HepG2 (cell line): ENCODE results near the gene REEP2. TPM values are rescaled to one million over a fixed set of nuclear protein-coding genes. Genes with fewer than 3 reads are reported as not detected.

Experiments
- ATF2 ChIP-seq: sonication (generic); formaldehyde crosslinking; IDR thresholded peaks from 2 replicates; pipeline ENCODE4 v1.4.0; 2020; ENCODE audit warnings: missing genetic modification reagents
- ATF6 ChIP-seq: sonication (generic); formaldehyde crosslinking; conservative IDR thresholded peaks from 2 replicates; pipeline ENCODE4 v1.4.0; 2020; ENCODE audit warnings: missing genetic modification reagents
- CHD2 ChIP-seq: IDR thresholded peaks from 2 replicates; pipeline ENCODE4 v1.6.1; 2011; ENCODE audit warnings: low read depth, low read length, improper control_type of control experiment
- DRAP1 ChIP-seq: IDR thresholded peaks from 2 replicates; pipeline ENCODE4 v1.6.1; 2016; ENCODE audit warnings: missing genetic modification reagents, missing compliant biosample characterization
- ELF4 ChIP-seq: sonication (generic); formaldehyde crosslinking; IDR thresholded peaks from 2 replicates; pipeline ENCODE4 v1.5.0; 2020; ENCODE audit warnings: missing genetic modification reagents, mild to moderate bottlenecking, moderate library complexity, borderline replicate concordance
- GZF1 ChIP-seq: sonication (generic); formaldehyde crosslinking; IDR thresholded peaks from 2 replicates; pipeline ENCODE4 v1.5.1; 2020; ENCODE audit warnings: mild to moderate bottlenecking, missing genetic modification reagents
- MAFF ChIP-seq: IDR thresholded peaks from 2 replicates; pipeline ENCODE4 v1.6.1; 2011; ENCODE audit warnings: low read depth, low read length, improper control_type of control experiment
- MAX ChIP-seq: IDR thresholded peaks from 2 replicates; pipeline ENCODE4 v1.6.1; 2012; ENCODE audit warnings: inconsistent platforms
- MIER3 ChIP-seq: IDR thresholded peaks from 2 replicates; pipeline ENCODE4 v1.6.1; 2016; ENCODE audit warnings: missing compliant biosample characterization, borderline replicate concordance
- MIXL1 ChIP-seq: IDR thresholded peaks from 2 replicates; pipeline ENCODE4 v1.6.1; 2016
- MXI1 ChIP-seq: IDR thresholded peaks from 3 replicates; pipeline ENCODE4 v1.6.1; 2012; ENCODE audit warnings: low read depth, low read length, inconsistent platforms, borderline replicate concordance
- NONO ChIP-seq, 2 experiments: fragments of 450-650 bp in 1 of 2; sonication (generic) in 1 of 2; formaldehyde crosslinking in 1 of 2; IDR thresholded peaks in 1 of 2; conservative IDR thresholded peaks in 1 of 2; 2 replicates each; pipeline versions ENCODE4 v1.6.1 to v1.8.0; 2017 to 2022; ENCODE audit warnings: mild to moderate bottlenecking in 1 of 2, missing genetic modification reagents in 1 of 2, moderate library complexity in 1 of 2
- ONECUT2 ChIP-seq: sonication (generic); formaldehyde crosslinking; IDR thresholded peaks from 2 replicates; pipeline ENCODE4 v1.4.0; 2020; ENCODE audit warnings: missing genetic modification reagents
- PRDM4 ChIP-seq: sonication (generic); formaldehyde crosslinking; IDR thresholded peaks from 2 replicates; pipeline ENCODE4 v1.9.0; 2021; ENCODE audit warnings: missing genetic modification reagents, borderline replicate concordance
- RORA ChIP-seq: sonication (generic); formaldehyde crosslinking; IDR thresholded peaks from 2 replicates; pipeline ENCODE4 v1.5.0; 2020; ENCODE audit warnings: mild to moderate bottlenecking, missing genetic modification reagents, moderate library complexity
- SCMH1 ChIP-seq: sonication (generic); formaldehyde crosslinking; IDR thresholded peaks from 2 replicates; pipeline ENCODE4 v1.9.0; 2021; ENCODE audit warnings: missing genetic modification reagents, mild to moderate bottlenecking, borderline replicate concordance
- SMARCC2 ChIP-seq: fragments of 450-650 bp; IDR thresholded peaks from 2 replicates; pipeline ENCODE4 v1.6.1; 2017; ENCODE audit warnings: antibody characterized with exemption, mild to moderate bottlenecking
- SRSF4 ChIP-seq: fragments of 200-400 bp; formaldehyde crosslinking; IDR thresholded peaks from one replicate; pipeline ENCODE4 v1.6.1; 2018; ENCODE audit warnings: mild to moderate bottlenecking, low read depth, low read length, moderate library complexity; ENCODE audit not compliant: poor library complexity, severe bottlenecking
- ZFAT ChIP-seq: sonication (generic); formaldehyde crosslinking; conservative IDR thresholded peaks from 2 replicates; pipeline ENCODE4 v1.8.1; 2023; ENCODE audit warnings: missing genetic modification reagents, inconsistent platforms
- ZNF12 ChIP-seq: sonication (generic); formaldehyde crosslinking; IDR thresholded peaks from 2 replicates; pipeline ENCODE4 v1.5.0; 2020; ENCODE audit warnings: missing genetic modification reagents
- ZNF367 ChIP-seq: sonication (generic); formaldehyde crosslinking; IDR thresholded peaks from 2 replicates; pipeline ENCODE4 v1.4.0; 2020; ENCODE audit warnings: missing genetic modification reagents, borderline replicate concordance
- ZNF546 ChIP-seq: sonication (generic); formaldehyde crosslinking; conservative IDR thresholded peaks from 2 replicates; pipeline ENCODE4 v1.8.1; 2023; ENCODE audit warnings: mild to moderate bottlenecking, missing genetic modification reagents
- polyA plus RNA-seq, 8 experiments: library from polyadenylated mRNA; depleted of rRNA in 3 of 8; stranded (reverse) in 7 of 8; unstranded in 1 of 8; fragments of >200 nt; fragmentation: Illumina TruSeq in 4 of 8; extraction: Trizol in 4 of 8; gene quantifications; 2 replicates each; pipeline versions ENCODE4 v1.2.1 to v1.2.3, GENCODE V29; 2011 to 2016; ENCODE audit warnings: low read depth in 4 of 8, missing spikeins in 1 of 8, mixed read lengths in 1 of 8; ENCODE audit not compliant: insufficient read depth in 1 of 8
- total RNA-seq, 5 experiments: library from RNA; depleted of rRNA; stranded (reverse); fragments of >200 nt; fragmentation: Illumina TruSeq; extraction: Trizol; gene quantifications; 2 replicates each; pipeline ENCODE4 v1.2.3, GENCODE V29; 2016; ENCODE audit warnings: low read depth in 1 of 5

The REEP2 gene
- total and polyA plus RNA-seq, 2 of the 13 experiments (the other 11 are each of a cell fraction or from before 2014, with no cell fraction given): 5.3 to 7.8 TPM

- TF ChIP-seq ZNF546 (CRISPR knock-in tag): peak; percentile 69; the same call in 1 of the 2 replicates
- TF ChIP-seq MIER3 (CRISPR knock-in tag): no peak
- TF ChIP-seq SMARCC2: no peak
- no peak for TF ChIP-seq MAFF
- TF ChIP-seq PRDM4 (CRISPR knock-in tag): no peak
- no peak for TF ChIP-seq GZF1
- TF ChIP-seq DRAP1: peak; percentile 98
- TF ChIP-seq ATF6: no peak
- TF ChIP-seq ZNF367 (CRISPR knock-in tag): no peak
- TF ChIP-seq MAX: peak; percentile 18
- no peak for TF ChIP-seq ATF2 (CRISPR knock-in tag)
- no peak for TF ChIP-seq MIXL1 (CRISPR knock-in tag)
- no peak for TF ChIP-seq SRSF4
- no peak for TF ChIP-seq ONECUT2 (CRISPR knock-in tag)
- TF ChIP-seq CHD2: 0 out of 2 replicates have a peak, but pooled peaks have one; percentile 34
- TF ChIP-seq RORA (CRISPR knock-in tag): no peak
- TF ChIP-seq ELF4 (CRISPR knock-in tag): no peak; the same call in 1 of the 2 replicates
- TF ChIP-seq ZFAT (CRISPR knock-in tag): no peak
- TF ChIP-seq ZNF12: no peak
- TF ChIP-seq SCMH1 (CRISPR knock-in tag): no peak
- no peak for TF ChIP-seq NONO (IDR thresholded peaks at IDR 0.05)
- 0 out of 2 replicates have a peak, but pooled peaks have one; percentile 34 for TF ChIP-seq NONO (CRISPR knock-in tag; conservative IDR thresholded peaks at IDR 0.05)
- TF ChIP-seq MXI1: peak; percentile 5; the same call in 1 of the 3 replicates
Observed at GRCh38 chr5:138465261-138466124, 26.6 kb downstream of the REEP2 start, which contains the start of gene EGR1 (continued).
